Urinary bladder (tissue), 4 donors: ENCODE measurements around the gene MAPK8IP3. TPM values are rescaled to one million over a fixed set of nuclear protein-coding genes. Genes with fewer than 3 reads are reported as not detected.

ENCODE experiments used
- DNase-seq: peaks from one replicate; pipeline ENCODE4 v3.0.0-alpha.2; 2015; ENCODE audit errors: extremely low spot score
- H3K27ac ChIP-seq: one replicate; pipeline ENCODE4 v1.5.1; 2013; ENCODE audit warnings: low read depth, mild to moderate bottlenecking, moderate library complexity
- H3K36me3 ChIP-seq: one replicate; pipeline ENCODE4 v1.6.1; 2013; ENCODE audit warnings: mild to moderate bottlenecking, moderate library complexity; ENCODE audit not compliant: insufficient read depth
- H3K4me1 ChIP-seq: one replicate; pipeline ENCODE4 v1.6.1; 2013; ENCODE audit warnings: mild to moderate bottlenecking, moderate library complexity; ENCODE audit not compliant: insufficient read depth
- H3K4me3 ChIP-seq: one replicate; pipeline ENCODE4 v1.5.1; 2013; ENCODE audit warnings: low read depth, low read length
- WGBS: extraction: QIAGEN DNeasy Blood & Tissue Kit; methylation state at CpG from one replicate; pipeline ENCODE4 v1.1.7; 2013; 5-methylcytosine and 5-hydroxymethylcytosine counted together
- polyA plus RNA-seq: library from polyadenylated mRNA; stranded (reverse); fragments of 200-250 nt; gene quantifications from one replicate; pipeline ENCODE4 v1.2.3, GENCODE V29; 2013
- total RNA-seq: library from RNA; depleted of rRNA; stranded (reverse); fragments of >200 nt; gene quantifications from one replicate; pipeline ENCODE4 v1.2.3, GENCODE V29; 2014
- donor health status: healthy with polysubstance abuse.
- donor health status: healthy.

The MAPK8IP3 gene
- total and polyA plus RNA-seq, 2 donors, result 36.8 to 47.0 TPM

DNA sequence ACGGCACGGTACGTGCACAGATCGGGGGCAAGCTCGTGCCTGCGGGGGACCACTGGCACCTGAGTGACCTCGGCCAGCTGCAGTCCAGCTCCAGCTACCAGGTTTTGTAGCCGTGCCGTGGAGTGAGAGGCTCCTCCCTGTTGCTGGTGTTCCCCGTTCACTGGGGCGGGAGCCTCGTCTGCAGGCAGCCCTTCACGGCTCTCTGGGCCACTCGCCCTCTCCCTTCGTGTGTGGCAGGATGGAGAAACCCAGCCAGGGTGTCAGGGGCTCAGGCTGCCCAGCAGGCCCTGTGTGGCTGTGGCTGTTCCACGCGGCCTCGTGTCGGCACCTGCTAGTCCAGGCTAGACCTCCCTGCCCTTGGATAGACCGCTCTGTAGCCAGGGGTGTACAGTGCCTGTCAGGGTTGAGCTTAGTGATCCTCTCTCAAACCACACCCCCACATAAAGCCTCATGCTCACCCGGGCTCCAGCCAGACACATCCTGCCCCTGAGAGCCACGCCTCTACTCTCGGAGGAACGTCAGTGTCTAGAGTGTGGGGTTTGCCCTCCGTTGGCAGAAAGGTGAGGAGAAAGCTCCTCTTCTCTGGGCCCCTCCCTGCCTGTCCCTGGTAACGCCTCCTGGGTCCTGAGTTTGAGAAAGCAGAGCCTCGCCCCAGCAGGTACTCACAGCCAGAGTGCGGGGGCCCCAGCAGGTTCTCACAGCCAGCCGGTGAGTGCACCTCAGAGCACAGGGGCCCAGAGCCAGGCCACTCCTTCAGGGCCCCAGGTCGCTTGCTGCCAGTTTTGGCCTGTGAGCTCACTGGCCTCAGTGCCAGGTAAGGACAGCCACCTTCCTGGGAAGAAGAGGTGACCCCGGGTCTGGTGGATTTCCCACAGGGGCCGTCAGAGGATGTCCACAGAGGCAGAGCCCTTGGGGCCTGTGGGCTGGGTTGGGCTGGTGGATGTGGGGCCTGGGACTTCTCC is 37.7 kb downstream of the MAPK8IP3 start:
- H3K36me3 ChIP-seq, result peaks cover 5% of the 10 kb centered on the region
- no peak overlapping the region for H3K27ac ChIP-seq
- no peak overlapping the region for H3K4me3 ChIP-seq
- 89% methylated on average over 32 of the region's 32 CpGs for WGBS
- no peak for DNase-seq
- H3K4me1 ChIP-seq, result no peaks in the 10 kb centered on the region

DNA sequence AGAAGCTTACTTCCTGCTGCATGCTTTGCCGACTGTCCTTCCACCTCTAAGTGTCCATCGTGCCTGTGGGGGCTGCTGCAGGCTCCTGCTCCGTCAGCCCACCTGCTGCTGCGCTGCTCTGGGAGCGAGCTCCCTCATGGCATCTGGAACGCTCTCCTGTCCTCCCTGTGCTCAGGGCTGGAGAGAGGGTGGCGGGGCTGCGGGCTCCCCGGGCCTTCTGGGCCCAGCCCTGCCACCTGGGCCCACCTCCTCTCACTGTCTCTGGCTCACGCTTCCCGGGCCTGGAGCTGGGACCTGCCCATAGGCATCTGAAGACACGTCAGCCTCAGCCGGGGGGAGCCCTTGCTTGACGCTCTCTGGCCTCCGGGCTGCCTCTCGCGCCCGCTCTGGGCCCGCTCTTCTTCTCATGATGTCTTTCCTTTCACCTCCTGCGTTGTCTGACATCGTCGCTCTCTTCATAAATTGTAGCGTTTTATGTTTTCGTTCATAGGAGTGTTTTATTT is 38.4 kb downstream of the MAPK8IP3 start:
- no peak overlapping the region for H3K27ac ChIP-seq
- no peaks in the 10 kb centered on the region for H3K4me1 ChIP-seq
- no peak overlapping the region for H3K4me3 ChIP-seq
- H3K36me3 ChIP-seq, result peaks cover 5% of the 10 kb centered on the region
- DNase-seq, result no peak
- WGBS, result 91% methylated on average over 24 of the region's 24 CpGs

DNA sequence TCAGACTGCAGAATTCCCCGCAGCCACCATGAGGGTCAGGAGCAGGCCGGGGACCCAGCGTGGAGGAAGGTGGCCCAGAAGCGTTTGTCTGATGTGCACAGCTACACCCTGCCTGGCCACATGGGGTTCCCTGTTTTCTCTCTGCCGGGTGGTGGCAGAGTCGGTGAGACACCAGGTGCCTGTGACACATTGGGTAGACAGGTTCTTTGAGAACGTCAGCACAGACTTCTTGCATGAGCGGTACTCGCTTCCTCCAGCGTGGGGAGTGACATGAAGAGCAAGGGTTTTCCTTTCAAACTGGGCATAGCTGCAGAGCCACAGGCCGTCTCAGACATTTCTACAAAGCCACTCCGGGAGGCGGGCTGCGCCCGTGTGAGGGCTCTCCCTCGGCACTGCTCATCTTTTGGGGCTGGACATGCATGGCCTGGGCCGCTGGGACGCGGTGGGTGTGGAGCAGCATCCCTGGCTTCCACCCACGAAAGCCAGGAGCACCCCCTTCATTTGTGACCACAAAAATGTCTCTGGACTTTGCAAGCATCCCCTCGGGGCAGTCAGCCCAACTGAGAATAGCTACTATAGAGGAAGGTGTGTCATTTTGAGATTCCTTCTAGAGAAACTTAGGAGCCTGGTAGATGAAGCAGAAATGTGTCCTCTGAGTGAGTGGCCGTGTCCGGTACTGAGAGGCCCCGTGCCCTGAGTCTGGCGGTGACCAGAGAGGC is 39.3 kb downstream of the MAPK8IP3 start:
- Histone ChIP-seq H3K4me1 (no peaks in the 10 kb centered on the region), H3K36me3 (peaks cover 5% of the 10 kb centered on the region), H3K27ac (no peak overlapping the region), H3K4me3 (no peak overlapping the region)
- no peak for DNase-seq
- 86% methylated on average over 25 of the region's 25 CpGs for WGBS

DNA sequence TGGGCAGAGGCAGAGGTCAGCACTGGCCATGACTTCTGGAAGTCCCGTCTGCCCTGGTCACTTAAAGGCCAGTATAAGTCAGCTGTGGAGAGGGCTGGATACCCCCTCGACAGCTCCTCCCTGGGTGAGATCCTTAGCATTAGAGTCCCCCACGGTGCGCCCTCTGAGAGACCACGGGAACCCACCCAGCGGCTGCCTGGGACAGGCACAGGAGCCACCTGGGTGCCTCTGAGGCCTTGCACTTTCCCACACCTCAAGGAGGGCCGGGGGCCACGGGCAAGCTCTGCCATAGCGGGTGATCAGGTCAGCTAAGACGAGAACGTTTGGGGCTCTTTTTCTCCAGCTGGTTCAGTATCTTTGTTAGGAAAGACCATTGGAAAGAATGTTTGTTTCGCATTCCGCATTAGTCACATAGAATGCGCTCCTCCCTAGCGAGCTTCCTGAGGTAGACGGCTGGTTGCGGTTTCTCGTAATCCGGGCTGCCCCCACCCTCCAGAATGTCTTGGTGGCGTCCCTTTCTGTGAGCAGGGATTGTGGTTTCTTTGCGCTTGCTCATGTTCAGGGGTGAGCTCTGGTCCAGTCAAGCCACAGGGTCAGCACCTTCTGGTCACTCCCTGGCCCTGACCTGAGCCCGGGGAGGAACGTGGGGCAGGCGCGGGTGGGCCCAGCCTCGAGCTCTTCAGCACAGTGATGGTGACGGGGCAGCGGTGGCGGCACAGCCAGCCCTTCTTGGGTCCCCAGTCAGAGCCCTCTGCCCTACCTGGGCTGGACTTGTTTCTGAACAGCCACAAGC is 40.1 kb downstream of the MAPK8IP3 start:
- no peak for DNase-seq
- 91% methylated on average over 29 of the region's 29 CpGs for WGBS
- Histone ChIP-seq H3K27ac (no peak overlapping the region), H3K4me1 (no peaks in the 10 kb centered on the region), H3K36me3 (peaks cover 4% of the 10 kb centered on the region), H3K4me3 (no peak overlapping the region)

DNA sequence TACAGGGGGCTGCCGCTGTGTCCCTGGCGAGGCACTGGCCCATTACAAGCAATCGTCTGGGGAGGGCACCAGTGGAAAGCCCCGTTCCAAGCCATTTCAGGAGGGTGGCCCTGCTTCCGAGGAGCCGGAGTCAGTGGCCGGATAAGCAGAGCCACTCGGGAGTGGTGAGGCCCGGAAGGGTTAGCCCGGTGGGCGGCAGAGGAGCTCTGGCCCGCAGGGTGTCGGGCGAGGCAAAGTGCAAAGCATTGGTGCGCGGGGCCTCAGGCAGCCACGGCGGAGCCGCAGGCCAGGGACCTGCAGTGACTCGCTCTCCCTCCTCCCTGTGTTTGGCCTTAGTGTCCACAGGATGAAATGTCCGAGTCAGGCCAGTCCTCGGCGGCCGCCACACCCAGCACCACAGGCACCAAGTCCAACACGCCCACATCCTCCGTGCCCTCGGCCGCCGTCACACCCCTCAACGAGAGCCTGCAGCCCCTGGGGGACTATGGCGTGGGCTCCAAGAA is 40.7 kb downstream of the MAPK8IP3 start:
- DNase-seq, result no peak
- H3K27ac ChIP-seq, result no peak overlapping the region
- H3K4me1 ChIP-seq, result no peaks in the 10 kb centered on the region
- H3K4me3 ChIP-seq, result no peak overlapping the region
- 92% methylated on average over 31 of the region's 31 CpGs for WGBS
- peaks cover 4% of the 10 kb centered on the region for H3K36me3 ChIP-seq

DNA sequence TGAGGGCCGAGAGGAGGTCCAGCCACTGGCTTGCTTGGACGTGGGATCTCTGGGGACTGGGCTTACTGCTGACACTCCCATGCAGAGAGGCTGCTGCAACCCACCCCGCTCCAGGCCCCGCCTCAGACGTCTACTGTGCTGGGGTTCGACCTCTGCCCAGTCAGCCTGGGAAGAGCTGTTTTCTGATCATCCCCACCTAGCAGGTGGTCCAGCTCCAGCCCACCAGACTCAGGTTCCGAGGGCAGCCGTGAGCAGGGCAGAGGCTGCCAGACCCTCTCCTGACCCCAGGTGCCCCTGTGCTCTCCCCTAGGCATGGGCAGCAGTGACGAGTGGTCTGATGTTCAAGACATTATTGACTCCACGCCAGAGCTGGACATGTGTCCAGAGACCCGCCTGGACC is 41.9 kb downstream of the MAPK8IP3 start:
- WGBS, result 86% methylated on average over 11 of the region's 11 CpGs
- H3K36me3 ChIP-seq, result peaks cover 4% of the 10 kb centered on the region
- no peak for DNase-seq
- no peak overlapping the region for H3K4me3 ChIP-seq
- H3K27ac ChIP-seq, result no peak overlapping the region
- H3K4me1 ChIP-seq, result no peaks in the 10 kb centered on the region

DNA sequence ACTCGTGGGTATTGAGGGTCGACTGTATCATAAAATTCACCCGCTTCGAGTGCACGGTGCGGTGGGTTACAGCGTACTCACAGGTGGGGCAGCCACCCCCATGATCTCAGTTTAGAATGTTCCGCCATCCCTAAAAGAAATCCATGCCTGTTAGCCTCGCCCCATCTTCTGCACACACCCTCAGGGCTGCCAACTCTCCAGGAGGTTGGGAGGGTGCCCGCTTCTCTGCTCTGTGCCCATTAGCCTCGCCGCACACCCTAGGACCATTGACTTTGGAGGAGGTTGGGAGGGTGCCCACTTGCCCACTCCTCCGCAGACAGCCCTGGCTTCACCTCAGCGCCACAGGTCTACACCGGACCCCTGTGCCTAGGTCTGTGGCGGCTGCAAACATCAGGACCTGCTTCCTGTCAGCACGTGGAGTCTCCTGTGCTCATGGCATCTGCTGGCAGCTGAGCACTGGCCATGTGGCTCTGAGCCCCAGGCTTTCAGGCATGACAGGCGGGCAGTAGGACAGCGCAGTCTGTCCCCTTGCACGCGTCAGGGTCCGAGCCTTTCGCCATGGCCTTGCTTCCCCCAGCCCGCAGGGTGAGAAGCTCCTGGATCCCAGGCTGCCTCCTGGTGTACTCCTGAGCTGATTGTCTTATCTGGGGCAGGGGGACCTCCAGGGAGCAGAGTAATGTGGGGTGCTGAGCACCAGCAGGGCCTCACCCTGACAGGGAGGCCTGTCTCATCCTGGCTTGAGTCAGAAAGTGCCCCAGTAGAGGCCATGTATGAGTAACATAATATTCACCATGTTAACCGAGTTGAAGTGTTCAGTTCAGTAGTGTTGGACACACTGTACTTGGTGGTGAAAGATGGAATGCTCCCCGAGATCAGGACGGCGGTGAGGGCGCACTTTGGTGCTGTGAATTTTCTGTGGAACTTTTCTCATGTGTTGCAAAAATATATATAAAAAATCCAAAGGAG is 43.4 kb downstream of the MAPK8IP3 start:
- 95% methylated on average over 29 of the region's 29 CpGs for WGBS
- Histone ChIP-seq H3K4me1 (no peaks in the 10 kb centered on the region), H3K27ac (no peak overlapping the region), H3K4me3 (no peak overlapping the region), H3K36me3 (peaks cover 4% of the 10 kb centered on the region)
- DNase-seq, result no peak

DNA sequence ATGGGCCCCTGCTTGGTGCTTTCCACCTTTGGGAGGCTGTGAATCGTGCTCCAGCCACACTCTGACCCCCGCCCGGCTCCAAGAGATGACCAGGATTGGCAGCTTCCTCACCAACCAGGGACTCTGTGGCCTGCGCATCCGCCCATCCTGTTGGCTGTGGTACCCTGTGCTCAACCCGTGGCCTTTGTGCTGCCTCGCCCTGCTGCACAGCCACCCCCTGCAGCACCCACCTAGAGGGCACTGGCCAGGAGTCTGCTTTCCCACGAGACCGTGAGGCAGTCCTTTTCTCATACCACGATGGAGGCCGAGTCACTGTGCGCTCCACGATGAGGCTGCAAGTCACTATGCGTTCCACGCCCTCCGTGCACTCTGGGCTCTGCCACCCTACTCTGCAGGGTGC is 46.0 kb downstream of the MAPK8IP3 start:
- peaks cover 4% of the 10 kb centered on the region for H3K36me3 ChIP-seq
- no peak overlapping the region for H3K4me3 ChIP-seq
- WGBS, result 97% methylated on average over 16 of the region's 16 CpGs

DNA sequence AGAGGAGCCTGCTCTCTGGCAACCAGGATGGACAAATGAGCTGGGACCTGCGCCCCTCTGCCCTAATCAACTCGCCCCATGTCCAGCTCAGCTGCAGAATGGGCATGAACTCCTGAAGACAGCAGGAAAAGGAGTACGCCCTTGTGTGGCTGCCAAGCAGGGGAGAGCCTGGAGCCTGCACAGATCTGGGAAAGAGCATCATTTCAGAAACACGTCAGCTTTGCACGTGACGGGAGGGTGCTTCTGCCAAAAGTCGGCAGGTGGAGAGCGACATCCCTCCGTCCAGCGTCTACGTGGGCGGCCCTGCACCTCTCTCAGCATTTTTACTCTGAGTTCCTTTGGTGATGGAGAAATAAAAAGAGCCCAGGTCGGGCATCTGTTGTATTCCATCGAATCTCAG is 46.9 kb downstream of the MAPK8IP3 start:
- no peaks in the 10 kb centered on the region for H3K4me1 ChIP-seq
- H3K27ac ChIP-seq, result no peak overlapping the region
- H3K36me3 ChIP-seq, result peaks cover 2% of the 10 kb centered on the region
- H3K4me3 ChIP-seq, result no peak overlapping the region
- WGBS, result 92% methylated on average over 14 of the region's 14 CpGs
- no peak for DNase-seq

More for the DNA sequence above, 46.0 kb downstream of the MAPK8IP3 start:
- no peak for DNase-seq
- no peaks in the 10 kb centered on the region for H3K4me1 ChIP-seq
- no peak overlapping the region for H3K27ac ChIP-seq

DNA sequence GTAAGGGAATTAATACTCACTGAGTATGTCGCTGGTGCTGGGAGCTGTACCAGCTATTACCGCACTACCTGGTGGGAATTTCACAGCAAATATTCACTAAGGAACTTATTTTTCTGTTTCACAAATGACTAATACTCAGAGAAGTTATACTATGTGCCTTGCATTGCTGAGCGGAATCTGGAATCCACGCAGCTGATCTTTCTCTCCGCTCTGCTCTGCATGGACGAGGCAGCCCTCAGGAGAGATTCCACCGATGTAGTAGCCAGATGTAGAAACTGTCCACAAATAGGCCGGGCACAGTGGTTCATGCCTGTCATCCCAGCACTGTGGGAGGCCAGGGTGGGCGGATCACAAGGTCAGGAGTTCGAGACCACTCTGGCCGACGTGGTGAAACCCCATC is 48.2 kb downstream of the MAPK8IP3 start:
- Histone ChIP-seq H3K4me1 (no peaks in the 10 kb centered on the region), H3K36me3 (no peaks in the 10 kb centered on the region), H3K27ac (no peak overlapping the region), H3K4me3 (no peak overlapping the region)
- DNase-seq, result no peak
- 95% methylated on average over 12 of the region's 12 CpGs for WGBS

DNA sequence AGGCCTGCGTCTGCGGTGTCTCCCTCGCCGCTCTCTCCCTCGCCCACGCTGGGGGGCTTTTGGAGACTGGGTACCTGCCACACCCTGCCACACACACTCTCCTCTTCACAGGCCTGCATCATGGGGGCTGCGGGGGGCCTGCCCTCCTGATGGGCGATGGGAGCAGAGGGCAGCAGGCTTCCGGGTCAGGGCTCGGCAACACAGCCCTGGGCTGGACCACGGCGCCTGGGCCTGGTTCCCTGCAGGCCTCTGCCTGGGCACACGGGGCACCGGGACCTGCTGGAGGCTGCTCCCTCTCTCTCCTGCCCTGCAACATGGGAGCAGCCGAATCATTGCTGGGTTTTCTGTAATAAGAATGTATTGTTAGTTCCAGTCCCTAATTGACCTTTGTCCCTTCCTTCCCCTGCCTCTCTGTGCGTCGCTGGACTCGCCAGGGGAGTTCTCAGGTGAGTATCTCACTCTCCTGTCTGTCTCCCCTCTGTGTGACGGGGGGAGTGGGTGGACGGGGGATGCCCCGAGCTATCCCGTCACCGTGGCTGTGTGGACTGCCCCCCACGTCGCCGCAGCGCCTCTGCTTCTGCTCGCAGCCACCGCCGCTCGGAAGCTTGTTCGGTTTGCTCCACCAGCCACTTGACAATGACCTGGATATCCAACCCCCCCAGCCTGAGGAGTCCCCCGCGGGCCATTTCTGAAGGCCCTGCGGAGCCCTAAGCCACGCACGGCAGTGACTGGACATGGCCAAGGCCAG is 51.9 kb downstream of the MAPK8IP3 start:
- no peak for DNase-seq
- no peaks in the 10 kb centered on the region for H3K4me1 ChIP-seq
- H3K36me3 ChIP-seq, result peaks cover 3% of the 10 kb centered on the region
- 94% methylated on average over 37 of the region's 37 CpGs for WGBS
- H3K4me3 ChIP-seq, result no peak overlapping the region
- no peak overlapping the region for H3K27ac ChIP-seq

DNA sequence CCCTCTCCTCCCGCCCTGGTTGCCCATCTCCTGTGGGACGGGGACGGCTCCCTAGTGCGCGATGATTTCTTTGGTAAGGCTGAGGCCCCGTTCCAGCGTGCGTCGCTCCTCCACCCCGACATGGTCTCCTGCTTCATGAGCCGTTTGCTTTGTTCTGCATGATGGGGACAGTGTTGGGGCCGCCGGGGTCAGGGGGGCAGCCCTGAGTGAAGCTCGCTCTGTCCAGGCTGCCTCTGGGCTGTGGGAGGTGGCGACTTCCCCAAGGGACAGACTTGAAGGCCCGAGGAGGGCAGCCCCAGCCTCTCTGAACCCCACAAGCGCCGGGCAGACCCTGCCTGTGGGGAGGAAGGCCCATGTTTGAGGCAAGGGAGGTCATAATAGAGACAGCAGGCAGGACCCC is 52.9 kb downstream of the MAPK8IP3 start:
- Histone ChIP-seq H3K4me1 (no peaks in the 10 kb centered on the region), H3K36me3 (peaks cover 3% of the 10 kb centered on the region), H3K27ac (no peak overlapping the region), H3K4me3 (no peak overlapping the region)
- 89% methylated on average over 18 of the region's 18 CpGs for WGBS
- DNase-seq, result no peak
